Mucosa of descending colon (tissue), 3 donors: Measurements from ENCODE around the gene DDX49. TPM values are rescaled to one million over a fixed set of nuclear protein-coding genes. Genes with fewer than 3 reads are reported as not detected.
"Not testable (repeated sequence)": the region's sequence is repeated elsewhere in the genome, so short reads cannot be mapped to it uniquely, and the experiment has no call there.

Experiments
- ATAC-seq: fragments of 200-7000 bp; cut with Tn5 transposase; one replicate; pipeline ENCODE4 v1.9.1; 2020; ENCODE audit warnings: mild to moderate bottlenecking, moderate library complexity
- DNase-seq, 3 donors: peaks; one replicate each; pipeline ENCODE4 v3.0.0-alpha.2; 2020
- H3K36me3 ChIP-seq: fragments of 200-600 bp; one replicate; pipeline ENCODE4 v1.8.0; 2021; ENCODE audit warnings: low read depth, mild to moderate bottlenecking
- H3K4me1 ChIP-seq: fragments of 200-600 bp; one replicate; pipeline ENCODE4 v1.8.0; 2021; ENCODE audit warnings: low read depth, mild to moderate bottlenecking
- H3K4me3 ChIP-seq: fragments of 200-600 bp; one replicate; pipeline ENCODE4 v1.8.0; 2021; ENCODE audit warnings: mild to moderate bottlenecking
- H3K9me3 ChIP-seq: fragments of 200-600 bp; one replicate; pipeline ENCODE4 v1.8.0; 2021; ENCODE audit warnings: mild to moderate bottlenecking
- CTCF ChIP-seq: fragments of 200-600 bp; IDR thresholded peaks from one replicate; pipeline ENCODE4 v1.8.0; 2022; ENCODE audit warnings: antibody characterized with exemption, mild to moderate bottlenecking
- intact Hi-C, 2 donors: fragments of 100-400 bp; cut with DNase I in 1 of 2; cut with micrococcal nuclease in 1 of 2; formaldehyde crosslinking; loops; one replicate each; pipeline versions ENCODE4 v1.11.0 to v1.11.1; 2022; cut with DNase I, micrococcal nuclease
- total RNA-seq, 3 donors: library from RNA; stranded (reverse); fragmentation: NEBNext Ultra II Directional in 2 of 3; extraction: Animal tissue kit (Norgen Biotek cat#: 25700) in 2 of 3; gene quantifications; one replicate each; pipeline versions ENCODE4 v1.2.1 to v1.2.4, GENCODE V29; 2021 to 2023
- donor health status: DM: no; HTN: no; CAD: no; lungs with moderate emphysema.
- donor health status: DM: no; HTN: no; CAD: no.
- donor health status: DM: no; HTN: yes; CAD: no.

DDX49 gene
- total RNA-seq, 3 donors from 2014 or later: 37.4 to 47.3 (median 40.4) TPM

- DNase-seq: no peak
- intact Hi-C loops: no loop called here
- H3K4me1 ChIP-seq: peaks cover 4% of the 10 kb centered on the region
These were observed 20.7 kb upstream of the DDX49 start for GRCh38 chr19:18898607-18899408.

GRCh38 chr19:18899624-18900560, 19.6 kb upstream of the DDX49 start:
- H3K9me3 ChIP-seq: no peaks in the 10 kb centered on the region
- ATAC-seq: no peak
- no peak for DNase-seq
- no peak overlapping the region for H3K4me3 ChIP-seq
- intact Hi-C loops: no loop called here
- TF ChIP-seq CTCF: no peak
- peaks cover 4% of the 10 kb centered on the region for H3K4me1 ChIP-seq
- no peaks in the 10 kb centered on the region for H3K36me3 ChIP-seq

More at GRCh38 chr19:18898607-18899408, 20.7 kb upstream of the DDX49 start:
- no peak for TF ChIP-seq CTCF
- Histone ChIP-seq H3K9me3 (no peaks in the 10 kb centered on the region), H3K4me3 (no peak overlapping the region), H3K36me3 (no peaks in the 10 kb centered on the region)
- ATAC-seq: no peak

GRCh38 chr19:18900700-18901481, 18.6 kb upstream of the DDX49 start:
- Histone ChIP-seq H3K36me3 (no peaks in the 10 kb centered on the region), H3K9me3 (no peaks in the 10 kb centered on the region), H3K4me3 (no peak overlapping the region), H3K4me1 (no peaks in the 10 kb centered on the region)
- TF ChIP-seq CTCF: no peak
- DNase-seq (no peak), ATAC-seq (no peak)
- intact Hi-C loops: no loop called here

- no peak for TF ChIP-seq CTCF
- intact Hi-C loops: no loop called here
- no peak for ATAC-seq
- no peaks in the 10 kb centered on the region for H3K4me1 ChIP-seq
- H3K36me3 ChIP-seq: peaks cover 1% of the 10 kb centered on the region
- no peaks in the 10 kb centered on the region for H3K9me3 ChIP-seq
- H3K4me3 ChIP-seq: no peak overlapping the region
- DNase-seq: no peak
These were observed 18.0 kb upstream of the DDX49 start for GRCh38 chr19:18901491-18901890.

- H3K4me3 ChIP-seq, intact Hi-C loops, DNase-seq, H3K36me3 ChIP-seq, ATAC-seq, H3K4me1 ChIP-seq, H3K9me3 ChIP-seq: not testable (repeated sequence)
These were observed 17.0 kb upstream of the DDX49 start for GRCh38 chr19:18902519-18902918.
